Esophagus muscularis mucosa (tissue), 4 donors: ENCODE results near the gene CHD3. TPM values are rescaled to one million over a fixed set of nuclear protein-coding genes. Genes with fewer than 3 reads are reported as not detected.
A peak's percentile ranks its signal among the peaks of the same experiment; 100 is the strongest.

Source experiments
- DNase-seq: peaks from one replicate; pipeline ENCODE4 v3.0.0-alpha.2; 2017; ENCODE audit errors: extremely low spot score
- H3K27ac ChIP-seq, 4 donors: fragments of 200-600 bp; sonication (generic); replicated peaks in 1 of 4; 1 replicate in 3 of 4; 2 replicates in 1 of 4; pipeline ENCODE4 v1.5.1; 2016 to 2019; ENCODE audit warnings: mild to moderate bottlenecking in 1 of 4
- H3K27me3 ChIP-seq, 4 donors: fragments of 200-600 bp; sonication (generic); one replicate each; pipeline versions ENCODE4 v1.5.1 to v1.6.0; 2016 to 2019
- H3K36me3 ChIP-seq, 4 donors: fragments of 200-600 bp; sonication (generic); one replicate each; pipeline ENCODE4 v1.5.1; 2016 to 2019
- H3K4me1 ChIP-seq, 4 donors: fragments of 200-600 bp; sonication (generic); one replicate each; pipeline ENCODE4 v1.5.1; 2016 to 2019
- H3K4me3 ChIP-seq, 4 donors: fragments of 200-600 bp; sonication (generic); 1 replicate in 2 of 4; 2 replicates in 2 of 4; pipeline ENCODE4 v1.5.1; 2016 to 2019; ENCODE audit warnings: mild to moderate bottlenecking in 4 of 4, moderate library complexity in 1 of 4
- H3K9me3 ChIP-seq, 4 donors: fragments of 200-600 bp; sonication (generic); 1 replicate in 3 of 4; 2 replicates in 1 of 4; pipeline ENCODE4 v1.5.1; 2016 to 2019
- EP300 ChIP-seq: sonication (generic); formaldehyde crosslinking; IDR thresholded peaks from one replicate; pipeline ENCODE4 v1.6.1; 2017; ENCODE audit warnings: antibody characterized with exemption
- POLR2A ChIP-seq: fragments of 450-650 bp; IDR thresholded peaks from one replicate; pipeline ENCODE4 v1.6.1; 2017; ENCODE audit warnings: antibody characterized with exemption, moderate library complexity, mild to moderate bottlenecking, low read depth
- POLR2AphosphoS5 ChIP-seq, 2 donors: sonication (generic); formaldehyde crosslinking; IDR thresholded peaks; one replicate each; pipeline ENCODE4 v1.6.1; 2017; ENCODE audit warnings: antibody characterized with exemption in 2 of 2
- WGBS: methylation state at CpG from one replicate; pipeline ENCODE4 v1.1.5; 2018; 5-methylcytosine and 5-hydroxymethylcytosine counted together
- intact Hi-C: fragments of 100-400 bp; cut with DNase I; formaldehyde crosslinking; loops from one replicate; pipeline ENCODE4 v1.15.1; 2023
- total RNA-seq, 4 donors: library from RNA; depleted of rRNA; stranded (reverse); fragments of >200 nt; gene quantifications; one replicate each; pipeline versions ENCODE4 v1.1.0 to v1.2.1, GENCODE V29; 2016
- TF ChIP-seq, protein P1 (sequence below), 3 experiments: fragments of 200-600 bp in 2 of 3; fragments of 450-650 bp in 1 of 3; sonication (generic) in 2 of 3; IDR thresholded peaks; one replicate each; pipeline ENCODE4 v1.5.1; 2017 to 2019; ENCODE audit warnings: antibody characterized with exemption in 3 of 3, mild to moderate bottlenecking in 2 of 3, moderate library complexity in 1 of 3

Gene CHD3
- total RNA-seq, 4 donors from 2014 or later = 82.7 to 139 (median 111) TPM

DNA sequence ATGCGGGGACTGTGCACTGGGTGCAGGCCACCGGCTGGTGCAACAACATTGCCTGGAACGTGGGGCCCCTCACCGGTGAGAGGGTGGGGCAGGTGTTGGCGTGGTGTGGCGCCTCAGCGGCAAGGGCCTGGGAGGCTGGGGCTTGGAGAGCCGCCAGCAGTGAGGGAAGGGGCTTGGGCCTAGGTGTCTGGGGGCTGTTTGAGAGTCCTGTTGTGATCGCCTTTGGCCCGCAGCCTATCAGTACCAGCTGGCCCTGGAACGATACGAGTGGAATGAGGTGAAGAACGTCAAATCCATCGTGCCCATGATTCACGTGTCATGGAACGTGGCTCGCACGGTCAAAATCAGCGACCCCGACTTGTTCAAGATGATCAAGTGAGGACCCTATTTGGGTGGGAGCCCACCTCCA, 36.3 kb upstream of the CHD3 start:
- TF ChIP-seq, protein P1, sequence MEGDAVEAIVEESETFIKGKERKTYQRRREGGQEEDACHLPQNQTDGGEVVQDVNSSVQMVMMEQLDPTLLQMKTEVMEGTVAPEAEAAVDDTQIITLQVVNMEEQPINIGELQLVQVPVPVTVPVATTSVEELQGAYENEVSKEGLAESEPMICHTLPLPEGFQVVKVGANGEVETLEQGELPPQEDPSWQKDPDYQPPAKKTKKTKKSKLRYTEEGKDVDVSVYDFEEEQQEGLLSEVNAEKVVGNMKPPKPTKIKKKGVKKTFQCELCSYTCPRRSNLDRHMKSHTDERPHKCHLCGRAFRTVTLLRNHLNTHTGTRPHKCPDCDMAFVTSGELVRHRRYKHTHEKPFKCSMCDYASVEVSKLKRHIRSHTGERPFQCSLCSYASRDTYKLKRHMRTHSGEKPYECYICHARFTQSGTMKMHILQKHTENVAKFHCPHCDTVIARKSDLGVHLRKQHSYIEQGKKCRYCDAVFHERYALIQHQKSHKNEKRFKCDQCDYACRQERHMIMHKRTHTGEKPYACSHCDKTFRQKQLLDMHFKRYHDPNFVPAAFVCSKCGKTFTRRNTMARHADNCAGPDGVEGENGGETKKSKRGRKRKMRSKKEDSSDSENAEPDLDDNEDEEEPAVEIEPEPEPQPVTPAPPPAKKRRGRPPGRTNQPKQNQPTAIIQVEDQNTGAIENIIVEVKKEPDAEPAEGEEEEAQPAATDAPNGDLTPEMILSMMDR (IDR thresholded peaks at IDR 0.05) = no peak
- TF ChIP-seq POLR2AphosphoS5 (IDR thresholded peaks at IDR 0.05) (no peak), POLR2A (no peak)
- Histone ChIP-seq H3K27me3 (no peaks in the 10 kb centered on the region), H3K36me3 (peaks cover 51 to 66% (median 59%) of the 10 kb centered on the region in 4 donors), H3K27ac (peak overlapping the region in 3 of 4 donors; percentile 42 to 57 (median 51)), H3K9me3 (no peaks in the 10 kb centered on the region), H3K4me1 (peaks cover 32 to 52% (median 43%) of the 10 kb centered on the region in 4 donors), H3K4me3 (no peak overlapping the region)
- 68% methylated on average over 17 of the region's 20 CpGs for WGBS
- intact Hi-C loops = no loop called here
- DNase-seq = no peak

DNA sequence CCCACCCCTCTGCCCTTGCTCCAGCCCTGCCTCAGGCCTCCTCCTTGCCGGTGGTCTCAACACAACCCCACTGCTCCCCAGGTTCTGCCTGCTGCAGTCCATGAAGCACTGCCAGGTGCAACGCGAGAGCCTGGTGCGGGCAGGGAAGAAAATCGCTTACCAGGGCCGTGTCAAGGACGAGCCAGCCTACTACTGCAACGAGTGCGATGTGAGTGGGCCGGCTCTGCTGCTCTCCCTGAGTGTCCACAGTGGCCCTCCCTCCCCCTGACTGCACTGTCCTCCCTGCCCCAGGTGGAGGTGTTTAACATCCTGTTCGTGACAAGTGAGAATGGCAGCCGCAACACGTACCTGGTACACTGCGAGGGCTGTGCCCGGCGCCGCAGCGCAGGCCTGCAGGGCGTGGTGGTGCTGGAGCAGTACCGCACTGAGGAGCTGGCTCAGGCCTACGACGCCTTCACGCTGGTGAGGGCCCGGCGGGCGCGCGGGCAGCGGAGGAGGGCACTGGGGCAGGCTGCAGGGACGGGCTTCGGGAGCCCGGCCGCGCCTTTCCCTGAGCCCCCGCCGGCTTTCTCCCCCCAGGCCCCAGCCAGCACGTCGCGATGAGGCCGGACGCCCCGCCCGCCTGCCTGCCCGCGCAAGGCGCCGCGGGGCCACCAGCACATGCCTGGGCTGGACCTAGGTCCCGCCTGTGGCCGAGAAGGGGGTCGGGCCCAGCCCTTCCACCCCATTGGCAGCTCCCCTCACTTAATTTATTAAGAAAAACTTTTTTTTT, 35.5 kb upstream of the CHD3 start:
- Histone ChIP-seq H3K27ac (no peak overlapping the region), H3K4me1 (peaks cover 34 to 49% (median 44%) of the 10 kb centered on the region in 4 donors), H3K27me3 (no peaks in the 10 kb centered on the region), H3K36me3 (peaks cover 43 to 58% (median 51%) of the 10 kb centered on the region in 4 donors), H3K9me3 (no peaks in the 10 kb centered on the region), H3K4me3 (peak overlapping the region in 2 of 4 donors; percentile 73 to 75)
- intact Hi-C loops = no loop called here
- TF ChIP-seq EP300 (no peak), POLR2AphosphoS5 (IDR thresholded peaks at IDR 0.05) (no peak), POLR2A (no peak)
- TF ChIP-seq, protein P1 (IDR thresholded peaks at IDR 0.05) = no peak
- DNase-seq = no peak
- 84% methylated on average over 21 of the region's 51 CpGs for WGBS

DNA sequence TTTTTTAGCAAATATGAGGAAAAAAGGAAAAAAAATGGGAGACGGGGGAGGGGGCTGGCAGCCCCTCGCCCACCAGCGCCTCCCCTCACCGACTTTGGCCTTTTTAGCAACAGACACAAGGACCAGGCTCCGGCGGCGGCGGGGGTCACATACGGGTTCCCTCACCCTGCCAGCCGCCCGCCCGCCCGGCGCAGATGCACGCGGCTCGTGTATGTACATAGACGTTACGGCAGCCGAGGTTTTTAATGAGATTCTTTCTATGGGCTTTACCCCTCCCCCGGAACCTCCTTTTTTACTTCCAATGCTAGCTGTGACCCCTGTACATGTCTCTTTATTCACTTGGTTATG, 34.9 kb upstream of the CHD3 start:
- 77% methylated on average over 21 of the region's 21 CpGs for WGBS
- no peak for DNase-seq
- Histone ChIP-seq H3K4me1 (peaks cover 39 to 55% (median 49%) of the 10 kb centered on the region in 4 donors), H3K36me3 (peaks cover 37 to 52% (median 45%) of the 10 kb centered on the region in 4 donors), H3K27me3 (no peaks in the 10 kb centered on the region), H3K9me3 (no peaks in the 10 kb centered on the region), H3K27ac (peak overlapping the region in 1 of 4 donors; percentile 95), H3K4me3 (peak overlapping the region in 2 of 4 donors; percentile 73 to 75)
- intact Hi-C loops = loop anchor here (2.0 kb wide), 1 partner anchor 31 kb away; no protein-coding TSS in a partner anchor
- TF ChIP-seq POLR2AphosphoS5 (IDR thresholded peaks at IDR 0.05) (no peak), POLR2A (no peak), EP300 (no peak)

DNA sequence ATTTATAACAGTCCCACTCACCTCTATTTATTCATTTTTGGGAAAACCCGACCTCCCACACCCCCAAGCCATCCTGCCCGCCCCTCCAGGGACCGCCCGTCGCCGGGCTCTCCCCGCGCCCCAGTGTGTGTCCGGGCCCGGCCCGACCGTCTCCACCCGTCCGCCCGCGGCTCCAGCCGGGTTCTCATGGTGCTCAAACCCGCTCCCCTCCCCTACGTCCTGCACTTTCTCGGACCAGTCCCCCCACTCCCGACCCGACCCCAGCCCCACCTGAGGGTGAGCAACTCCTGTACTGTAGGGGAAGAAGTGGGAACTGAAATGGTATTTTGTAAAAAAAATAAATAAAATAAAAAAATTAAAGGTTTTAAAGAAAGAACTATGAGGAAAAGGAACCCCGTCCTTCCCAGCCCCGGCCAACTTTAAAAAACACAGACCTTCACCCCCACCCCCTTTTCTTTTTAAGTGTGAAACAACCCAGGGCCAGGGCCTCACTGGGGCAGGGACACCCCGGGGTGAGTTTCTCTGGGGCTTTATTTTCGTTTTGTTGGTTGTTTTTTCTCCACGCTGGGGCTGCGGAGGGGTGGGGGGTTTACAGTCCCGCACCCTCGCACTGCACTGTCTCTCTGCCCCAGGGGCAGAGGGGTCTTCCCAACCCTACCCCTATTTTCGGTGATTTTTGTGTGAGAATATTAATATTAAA, 34.4 kb upstream of the CHD3 start:
- H3K4me3 ChIP-seq = peak overlapping the region; percentile 69 to 76 (median 74)
- H3K9me3 ChIP-seq = no peaks in the 10 kb centered on the region
- intact Hi-C loops = loop anchor here (2.0 kb wide), 1 partner anchor 31 kb away; no protein-coding TSS in a partner anchor
- H3K4me1 ChIP-seq = peaks cover 45 to 61% (median 55%) of the 10 kb centered on the region in 4 donors
- TF ChIP-seq POLR2A (no peak), EP300 (no peak)
- DNase-seq = no peak
- peak overlapping the region; percentile 91 to 95 (median 94) for H3K27ac ChIP-seq
- no peaks in the 10 kb centered on the region for H3K27me3 ChIP-seq
- WGBS = 74% methylated on average over 31 of the region's 31 CpGs
- H3K36me3 ChIP-seq = peaks cover 32 to 49% (median 42%) of the 10 kb centered on the region in 4 donors

DNA sequence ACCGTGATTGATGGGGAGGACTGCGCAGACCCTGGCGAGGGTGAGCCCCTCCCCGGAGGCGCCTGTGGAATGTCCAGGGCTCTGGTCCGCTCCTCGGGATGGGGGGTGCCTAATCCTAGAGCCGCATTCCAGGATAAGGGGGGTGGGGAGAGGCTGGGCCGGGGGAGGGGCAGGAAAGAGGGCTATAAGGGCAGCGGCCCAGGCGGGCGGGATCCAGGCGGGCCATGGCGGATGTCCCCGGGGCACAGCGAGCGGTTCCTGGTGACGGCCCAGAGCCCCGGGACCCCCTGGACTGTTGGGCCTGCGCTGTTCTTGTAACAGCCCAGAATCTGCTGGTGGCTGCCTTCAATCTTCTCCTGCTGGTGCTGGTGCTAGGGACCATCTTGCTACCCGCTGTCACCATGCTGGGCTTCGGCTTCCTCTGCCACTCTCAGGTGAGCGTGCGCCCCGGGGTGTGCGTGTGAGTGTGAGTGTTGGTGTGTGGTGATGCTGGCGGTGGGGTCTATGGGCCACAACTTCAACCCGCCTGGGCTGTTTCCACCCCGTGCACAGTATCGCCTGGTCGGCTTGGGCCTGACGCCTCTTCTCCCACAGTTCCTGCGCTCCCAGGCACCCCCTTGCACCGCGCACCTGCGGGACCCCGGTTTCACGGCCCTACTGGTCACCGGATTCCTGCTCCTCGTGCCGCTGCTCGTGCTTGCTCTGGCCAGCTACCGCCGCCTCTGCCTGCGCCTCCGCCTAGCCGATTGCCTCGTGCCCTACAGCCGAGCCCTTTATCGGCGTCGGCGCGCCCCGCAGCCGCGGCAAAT, 33.5 kb upstream of the CHD3 start, which contains the start of gene TMEM88:
Gene TMEM88 (plus strand): TSS at position 216 of the 809 bp plus-strand sequence. CDS start 9 bp downstream, at position 225.
- TF ChIP-seq, protein P1 (IDR thresholded peaks at IDR 0.05) = no peak
- no peak for TF ChIP-seq POLR2AphosphoS5 (IDR thresholded peaks at IDR 0.05)
- no peak for TF ChIP-seq EP300
- TF ChIP-seq POLR2A = no peak
- H3K4me3 ChIP-seq = peak within 1 kb of the TSS; percentile 69 to 76 (median 74)
- intact Hi-C loops = loop anchor here (2.0 kb wide), 1 partner anchor 32 kb away; no protein-coding TSS in a partner anchor
- H3K4me1 ChIP-seq = peaks cover 45 to 66% (median 57%) of the 10 kb centered on the region in 4 donors
- H3K36me3 ChIP-seq = peaks cover 23 to 49% (median 40%) of the 10 kb centered on the region in 4 donors
- no peaks in the 10 kb centered on the region for H3K27me3 ChIP-seq
- WGBS = 52% methylated on average over 51 of the region's 57 CpGs
- H3K27ac ChIP-seq = peak within 1 kb of the TSS; percentile 91 to 95 (median 94)
- no peak for DNase-seq
- H3K9me3 ChIP-seq = no peaks in the 10 kb centered on the region
